NCI-H748 (cell line): Measurements from ENCODE around the gene NUS1.
A peak's percentile ranks its signal among the peaks of the same experiment; 100 is the strongest.
"Not testable (repeated sequence)": the region's sequence is repeated elsewhere in the genome, so short reads cannot be mapped to it uniquely, and the experiment has no call there.

ENCODE experiments used
- DNase-seq: peaks from one replicate; lab custom pipeline; 2025; ENCODE audit not compliant: unreplicated experiment; lab: John Stamatoyannopoulos, UW

Gene NUS1

DNA sequence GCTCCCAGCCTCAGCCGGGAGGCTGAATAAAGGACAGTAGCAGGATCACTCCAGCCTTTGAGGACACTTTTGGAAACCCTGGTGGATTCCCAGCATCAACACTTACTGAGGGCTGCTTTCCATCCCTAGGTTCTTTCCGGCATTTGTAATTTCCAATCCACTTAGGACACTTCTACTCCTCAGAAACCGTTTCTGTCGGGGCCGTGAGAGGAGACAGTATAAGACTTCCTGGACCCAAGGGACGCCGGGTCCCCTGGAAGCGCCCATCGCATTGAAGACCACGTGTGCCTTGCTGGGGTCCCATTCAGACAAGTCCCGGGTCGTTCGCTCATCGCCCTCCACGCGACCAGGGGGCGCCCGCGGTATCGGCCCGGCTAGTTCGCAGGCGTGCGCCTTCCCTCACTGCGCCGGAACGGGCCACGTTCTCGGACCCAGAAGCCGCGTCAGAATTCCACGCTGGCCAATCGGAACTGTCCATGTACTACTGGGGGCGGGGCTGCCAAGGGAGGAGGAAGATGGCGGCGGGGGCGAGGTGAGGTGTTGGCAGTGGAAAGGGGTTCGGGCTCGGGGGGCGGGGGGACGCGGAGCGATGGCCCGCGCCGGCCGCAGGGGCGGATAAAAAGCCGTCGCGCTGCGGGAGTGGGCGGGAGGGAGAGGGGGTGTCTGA, at the start of gene NUS1:
NUS1 (plus strand) TSS at position 479 of the 667 bp plus-strand sequence. CDS start 202 bp downstream, outside the sequence.
- DNase-seq = peak; percentile 98

DNA sequence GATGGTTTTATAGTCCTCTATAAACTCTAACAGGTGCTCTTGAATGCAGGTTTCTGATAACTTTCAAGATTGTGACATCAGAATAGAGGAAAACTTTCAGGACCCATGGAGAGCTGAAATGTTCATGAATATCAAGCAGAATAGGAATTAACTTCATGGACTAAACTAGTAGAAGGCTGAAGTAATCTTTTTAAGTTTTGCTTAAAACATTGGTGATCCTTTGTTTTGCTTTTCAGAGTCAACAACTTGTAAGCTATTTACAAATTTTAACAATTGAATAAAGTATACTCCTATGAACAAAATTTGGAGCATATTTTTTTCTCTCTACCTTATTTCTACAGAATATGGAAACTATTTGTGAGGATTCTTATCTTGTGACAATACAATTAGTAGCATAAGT, 47.7 kb upstream of the NUS1 start:
- no peak for DNase-seq

DNA sequence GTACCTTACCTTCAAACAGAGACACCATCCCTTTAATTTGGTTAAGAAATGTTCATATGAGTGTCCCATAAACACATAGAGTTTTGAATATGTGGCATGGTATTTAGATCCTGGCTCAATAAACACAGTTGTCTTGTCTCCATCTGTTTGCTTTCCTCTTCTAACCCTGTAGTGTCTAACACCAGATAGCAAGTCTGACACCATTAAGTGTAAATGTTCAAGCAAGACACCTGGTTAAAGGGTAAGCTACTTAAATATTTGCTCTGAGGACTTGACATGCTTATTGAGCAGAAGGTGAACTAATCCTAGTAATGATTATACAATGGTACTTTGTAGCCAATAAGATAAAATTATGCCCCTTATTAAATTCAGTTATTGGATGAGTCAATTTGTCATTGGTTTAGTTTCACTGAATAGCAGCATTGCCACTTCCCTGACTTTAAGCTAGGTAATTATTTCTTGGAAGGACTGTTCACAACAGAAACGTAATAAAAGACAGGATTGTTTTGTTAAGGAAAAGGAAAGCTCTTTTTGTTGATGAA, 46.1 kb upstream of the NUS1 start:
- DNase-seq = no peak

DNA sequence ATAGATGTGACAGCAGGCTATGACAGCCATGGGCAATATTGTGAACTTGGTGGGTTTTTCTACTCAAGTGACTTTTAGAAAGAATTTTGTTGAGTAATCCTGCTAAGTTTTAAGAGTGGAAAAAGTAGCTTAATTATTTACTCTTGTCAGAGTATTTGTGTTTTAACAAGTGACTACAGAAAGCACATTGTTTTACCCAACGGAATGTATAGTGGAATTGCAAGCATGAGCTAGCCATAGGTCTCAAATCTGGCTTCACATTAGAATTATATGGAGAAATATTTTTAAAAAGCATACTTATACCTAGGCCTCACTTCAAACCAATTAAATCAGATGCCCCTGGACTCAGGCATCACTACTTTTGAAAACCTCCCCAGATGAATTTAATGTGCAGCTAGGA, 37.5 kb upstream of the NUS1 start:
- DNase-seq = no peak

DNA sequence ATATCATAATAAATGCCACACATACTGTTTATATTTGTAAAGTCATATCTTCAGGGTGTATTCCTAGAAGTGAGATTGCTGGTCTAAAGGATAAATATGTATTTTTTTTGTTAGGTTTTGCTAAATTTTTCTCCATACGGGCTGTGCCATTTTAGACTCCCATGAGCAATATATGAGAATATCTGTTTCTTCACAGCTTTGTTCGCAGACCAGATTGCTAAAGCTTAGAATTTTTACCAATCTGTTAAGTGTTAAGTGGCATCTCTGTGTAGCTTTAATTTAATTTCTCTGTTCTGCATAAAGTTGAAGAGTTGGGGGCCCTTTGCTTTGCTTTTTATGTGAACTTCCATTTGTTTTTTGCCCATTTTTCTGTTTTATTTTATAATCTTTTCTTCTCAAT, 32.3 kb upstream of the NUS1 start:
- DNase-seq = no peak

DNA sequence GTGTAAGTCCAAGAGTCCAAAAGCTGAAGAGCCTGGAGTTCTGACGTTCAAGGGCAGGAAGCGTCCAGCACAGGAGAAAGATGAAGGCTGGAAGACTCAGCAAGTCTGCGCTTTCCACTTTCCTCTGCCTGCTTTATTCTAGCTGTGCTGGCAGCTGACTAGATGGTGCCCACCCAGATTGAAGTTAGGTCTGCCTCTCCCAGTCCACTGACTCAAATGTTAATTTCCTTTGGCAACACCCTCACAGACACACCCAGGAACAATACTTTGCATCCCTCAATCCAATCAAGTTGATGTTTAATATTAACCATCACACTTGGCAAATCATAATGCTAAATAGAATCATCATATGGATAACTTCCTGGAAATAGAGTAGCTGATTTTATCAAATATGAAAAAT, 23.3 kb upstream of the NUS1 start:
- DNase-seq = not testable (repeated sequence)

DNA sequence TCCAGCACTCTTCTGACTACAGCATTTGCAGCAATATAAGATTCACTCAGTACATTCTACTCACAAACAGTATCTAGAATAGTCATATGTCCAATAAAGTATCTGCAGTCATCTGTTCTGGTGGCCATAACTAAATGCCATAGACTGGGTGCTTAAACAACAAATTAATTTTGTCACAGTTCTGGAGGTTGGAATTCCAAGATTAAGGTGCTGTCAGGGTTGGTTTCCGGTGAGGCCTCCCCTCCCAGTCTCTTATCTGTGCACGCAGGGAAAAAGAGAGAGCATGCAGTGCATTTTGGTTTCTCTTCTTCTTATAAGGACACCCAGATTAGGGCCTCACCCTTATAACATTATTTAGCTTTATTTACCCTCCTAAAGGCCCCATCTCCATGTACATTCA, 21.3 kb upstream of the NUS1 start:
- DNase-seq = no peak

DNA sequence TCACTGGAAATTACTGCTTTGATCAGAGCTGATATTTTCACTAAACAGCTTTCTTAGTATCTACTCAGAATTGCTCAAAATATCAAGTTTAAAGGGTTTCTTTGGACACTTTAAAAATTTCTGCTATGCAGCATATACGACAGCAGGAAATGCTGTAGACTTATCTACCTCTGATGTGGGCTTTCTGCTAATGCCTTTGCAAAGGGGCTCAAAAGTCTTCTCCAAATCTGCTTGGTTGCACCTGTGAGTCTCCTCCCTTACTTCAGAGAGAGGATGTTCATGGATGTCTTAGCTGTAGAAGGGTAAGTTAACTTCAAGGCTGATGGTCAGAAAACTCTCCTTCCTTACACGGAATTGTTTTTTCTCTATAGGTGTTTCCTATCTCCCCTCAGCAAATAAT, 19.9 kb upstream of the NUS1 start:
- DNase-seq = no peak

DNA sequence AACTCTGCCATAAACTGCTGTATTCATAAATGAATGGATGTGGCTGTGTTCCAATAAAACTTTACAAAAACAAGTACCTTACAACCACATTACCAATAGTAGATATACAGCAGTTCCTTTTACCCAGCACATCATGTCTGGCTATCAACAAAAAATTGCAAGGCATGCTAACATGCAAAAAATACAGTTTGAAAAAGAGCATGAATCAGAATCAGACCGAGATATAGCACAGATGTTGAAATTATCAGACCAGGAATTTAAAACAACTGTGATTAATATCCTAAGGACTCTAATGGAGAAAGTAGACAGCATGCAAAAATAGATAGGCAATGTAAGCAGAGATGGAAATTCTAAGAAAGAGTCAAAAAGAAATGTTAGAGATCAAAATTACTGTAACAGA, 8.4 kb upstream of the NUS1 start:
- DNase-seq = no peak

DNA sequence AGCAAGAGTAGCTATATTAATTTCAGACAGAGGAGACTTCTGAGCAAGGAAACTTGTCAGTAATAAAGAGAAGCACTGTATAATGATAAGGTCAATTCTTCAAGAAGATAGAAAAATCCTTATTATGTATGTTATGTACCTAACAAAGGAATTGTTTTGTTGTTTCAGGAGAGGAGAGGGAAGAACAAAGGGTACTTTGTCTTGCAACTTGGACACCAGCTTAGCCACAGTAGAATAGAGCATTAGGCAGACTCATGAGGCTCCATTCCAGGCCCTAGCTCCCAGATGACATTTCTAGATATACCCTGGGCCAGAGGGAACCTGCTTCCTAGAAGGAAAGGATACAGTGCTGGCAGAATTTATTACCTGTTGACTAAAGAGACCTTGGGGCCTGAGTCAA, 6.5 kb upstream of the NUS1 start:
- DNase-seq = no peak

DNA sequence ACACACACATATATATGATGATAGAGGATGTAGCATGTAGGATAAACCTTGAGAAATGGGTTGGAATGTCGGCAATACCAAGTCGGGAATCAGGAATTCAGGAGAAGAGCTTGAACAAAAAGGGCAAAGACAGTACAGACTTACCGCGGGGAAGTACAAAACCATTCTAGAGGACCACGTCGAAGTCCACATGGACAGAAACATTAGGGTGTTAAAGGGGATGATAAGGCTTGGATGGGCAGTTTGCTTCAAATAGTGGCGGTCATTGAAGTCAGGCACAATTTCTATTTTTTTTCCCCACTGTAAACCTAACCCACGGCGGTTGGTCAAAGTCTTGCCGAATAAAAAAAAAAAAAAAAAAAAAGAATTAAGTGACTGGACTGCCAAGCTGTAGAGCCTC, 766 bp upstream of the NUS1 start:
- no peak for DNase-seq

DNA sequence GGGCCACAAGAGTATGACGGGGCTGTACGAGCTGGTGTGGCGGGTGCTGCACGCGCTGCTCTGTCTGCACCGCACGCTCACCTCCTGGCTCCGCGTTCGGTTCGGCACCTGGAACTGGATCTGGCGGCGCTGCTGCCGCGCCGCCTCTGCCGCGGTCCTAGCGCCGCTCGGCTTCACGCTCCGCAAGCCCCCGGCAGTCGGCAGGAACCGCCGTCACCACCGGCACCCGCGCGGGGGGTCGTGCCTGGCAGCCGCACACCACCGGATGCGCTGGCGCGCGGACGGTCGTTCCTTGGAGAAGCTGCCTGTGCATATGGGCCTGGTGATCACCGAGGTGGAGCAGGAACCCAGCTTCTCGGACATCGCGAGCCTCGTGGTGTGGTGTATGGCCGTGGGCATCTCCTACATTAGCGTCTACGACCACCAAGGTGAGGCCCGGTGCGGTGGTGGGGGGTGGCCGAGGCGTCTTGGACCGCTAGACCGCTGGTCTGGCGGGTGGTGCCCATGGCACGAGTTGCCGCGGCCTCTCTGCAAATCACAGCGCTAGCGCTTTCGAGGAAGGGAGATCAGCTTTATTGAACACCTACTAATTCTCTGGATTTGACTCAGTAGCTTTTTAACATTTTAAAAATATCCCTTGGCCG, 511 bp downstream of the NUS1 start:
- peak; percentile 12 for DNase-seq

DNA sequence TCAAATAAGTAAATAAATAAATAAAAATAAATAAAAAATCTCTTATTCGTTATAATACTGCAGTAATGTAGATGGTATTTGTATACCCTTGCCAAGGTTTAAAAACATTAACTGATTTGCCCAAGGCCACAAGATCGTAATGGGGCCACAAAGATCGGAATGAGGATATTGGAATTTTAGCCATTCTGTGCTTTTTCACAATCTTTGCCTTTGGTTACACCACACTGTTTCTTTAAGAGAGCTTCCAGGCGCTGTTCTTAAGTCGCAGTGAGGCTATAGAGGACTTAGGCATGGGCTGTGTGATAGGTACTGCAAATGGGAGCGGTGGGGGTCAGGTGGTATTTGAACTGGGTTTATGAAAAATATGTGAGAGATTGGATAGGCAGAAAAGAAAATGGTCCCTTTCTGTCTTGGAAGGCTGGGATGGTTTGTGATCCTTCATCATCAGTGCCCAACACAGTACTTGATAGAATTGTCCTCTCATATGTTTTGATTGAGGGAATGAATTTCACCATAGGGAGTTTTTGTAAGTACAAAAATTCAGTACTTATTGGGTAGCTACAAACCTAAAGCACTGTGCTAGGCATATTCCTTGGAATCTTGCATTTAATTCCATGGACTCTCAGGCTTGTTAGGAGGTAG, 1.4 kb downstream of the NUS1 start:
- no peak for DNase-seq

DNA sequence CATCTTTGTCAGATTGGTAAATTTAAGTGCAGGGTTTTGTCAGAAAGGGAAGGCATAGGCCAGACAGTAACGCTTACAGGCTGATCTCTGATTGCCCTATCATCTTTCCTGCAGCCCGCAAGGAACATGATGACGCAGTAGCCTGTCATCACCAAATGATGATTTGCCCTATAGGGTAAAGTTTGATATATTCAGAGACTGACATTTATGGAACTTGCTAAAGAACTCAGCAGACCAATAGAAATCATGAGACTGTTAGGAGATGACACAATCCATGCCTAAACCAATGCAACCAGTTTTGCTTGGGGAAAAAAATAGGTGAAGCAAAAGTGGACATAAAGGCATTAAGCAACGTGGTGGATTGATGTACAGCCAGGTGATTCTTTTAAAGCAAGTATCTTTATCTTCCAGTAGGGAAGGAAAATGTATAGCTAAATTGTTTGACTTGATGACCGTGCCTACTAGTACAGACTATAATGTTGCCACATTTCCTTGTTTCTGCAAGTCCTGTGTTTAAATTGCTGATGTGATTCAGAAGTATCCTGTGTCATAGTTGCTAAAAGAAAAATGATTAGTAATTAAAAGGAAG, 2.4 kb downstream of the NUS1 start:
- DNase-seq = no peak

DNA sequence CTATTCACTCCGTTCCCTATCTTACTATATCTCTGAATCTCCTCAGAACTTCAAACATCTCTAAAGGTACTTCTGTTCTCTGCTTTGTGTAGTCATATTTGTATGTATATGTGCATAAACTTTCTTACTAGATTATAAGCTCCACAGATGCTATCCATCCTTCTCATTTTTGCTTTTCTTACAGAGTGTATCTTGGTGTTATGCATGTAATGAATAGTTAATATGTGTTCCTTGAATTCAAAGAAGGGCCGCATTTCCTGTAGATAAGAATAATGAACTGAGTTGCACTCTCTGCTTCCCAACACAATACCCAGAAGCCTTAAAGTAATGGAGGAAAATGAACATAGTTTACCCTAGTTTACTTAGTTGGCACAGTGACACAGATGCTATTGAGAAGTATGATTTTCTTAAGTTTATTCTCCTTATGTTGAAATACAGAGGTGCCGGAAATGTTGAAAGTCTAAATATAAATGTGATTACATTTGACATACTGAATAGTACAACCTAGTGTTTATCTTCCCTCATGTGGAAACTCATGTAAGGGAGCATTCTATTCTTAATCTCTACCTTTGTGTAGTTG, 6.0 kb downstream of the NUS1 start:
- no peak for DNase-seq

DNA sequence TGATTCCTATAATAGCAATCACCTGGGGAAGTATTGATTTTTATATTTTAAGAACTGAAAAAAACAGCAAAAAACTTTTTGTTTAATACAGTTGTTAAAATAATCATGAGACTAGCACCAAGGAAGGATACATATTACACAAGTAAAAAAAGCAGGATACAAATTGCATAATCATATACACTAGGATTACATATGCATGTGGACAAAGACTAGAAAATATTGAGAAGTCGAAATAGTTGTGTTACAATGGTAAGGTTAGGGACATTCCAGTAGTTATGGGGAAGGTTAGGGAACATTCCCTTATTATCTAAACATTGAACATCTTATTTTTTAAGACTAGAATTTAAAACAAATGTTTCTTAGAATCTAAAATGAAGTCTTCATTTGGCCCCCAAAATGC, 9.5 kb downstream of the NUS1 start:
- no peak for DNase-seq

DNA sequence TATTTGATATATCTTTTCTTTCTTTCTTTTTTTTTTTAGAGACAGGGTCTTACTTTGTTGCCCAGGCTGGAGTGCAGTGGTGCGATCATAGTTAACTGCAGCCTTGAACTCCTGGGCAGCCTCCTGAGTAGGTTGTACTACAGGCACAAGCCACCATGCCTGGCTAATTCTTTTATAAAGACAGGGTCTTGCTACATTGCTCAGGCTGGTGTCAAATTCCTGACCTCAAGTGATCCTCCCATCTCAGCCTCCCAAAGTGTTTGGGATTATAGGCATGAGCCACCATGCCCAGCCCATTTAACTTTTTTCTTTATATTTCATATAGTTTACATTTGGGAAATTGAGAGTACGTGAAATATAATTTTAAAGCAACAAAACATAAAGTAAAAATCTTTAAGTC, 10.1 kb downstream of the NUS1 start:
- no peak for DNase-seq

DNA sequence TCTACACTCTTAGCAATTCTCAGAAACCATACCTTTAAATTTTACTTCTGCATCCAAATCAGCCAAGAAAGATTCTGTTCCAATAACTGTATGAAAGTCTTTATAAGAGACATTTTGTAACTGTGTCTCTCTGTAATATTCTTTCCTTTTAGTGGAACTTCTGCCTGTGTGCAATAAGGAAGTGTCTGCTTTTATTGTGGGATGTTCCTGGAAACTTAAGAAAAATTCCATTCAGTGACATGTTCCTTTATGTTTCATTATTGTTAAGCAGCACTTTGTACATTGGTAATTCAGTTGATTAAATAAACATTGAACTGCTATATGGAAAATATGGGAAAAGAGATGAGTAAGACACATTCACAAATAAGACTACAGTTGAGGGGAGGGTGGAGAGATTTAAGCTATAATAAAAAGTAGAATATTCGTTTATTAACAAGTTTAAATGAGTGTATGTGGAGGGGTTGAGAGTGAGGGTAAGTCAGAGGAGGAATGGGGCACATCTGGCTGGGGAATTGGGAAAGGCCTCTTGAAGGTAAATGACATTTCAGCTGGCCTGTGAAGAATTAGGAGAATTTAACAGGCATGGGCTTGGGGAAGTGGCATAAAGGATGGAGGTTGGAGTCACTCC, 11.9 kb downstream of the NUS1 start:
- DNase-seq = no peak

DNA sequence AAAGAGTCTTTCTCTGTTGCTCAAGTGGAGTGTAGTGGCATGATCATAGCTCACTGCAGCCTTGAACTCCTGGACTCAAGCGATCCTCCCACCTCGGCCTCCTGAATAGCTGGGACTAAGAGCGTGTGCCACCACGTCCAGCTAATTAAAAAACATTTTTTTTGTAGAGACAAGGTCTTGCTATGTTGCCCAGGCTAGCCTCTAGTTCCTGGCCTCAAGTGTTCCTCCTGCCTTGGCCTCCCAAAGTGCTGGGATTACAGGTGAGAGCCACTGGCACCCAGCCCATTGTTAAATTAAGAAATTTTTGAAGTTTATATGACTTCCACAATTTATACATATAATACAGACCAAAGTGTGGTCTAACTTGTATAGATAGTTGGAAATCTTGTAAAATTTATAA, 14.3 kb downstream of the NUS1 start:
- not testable (repeated sequence) for DNase-seq

DNA sequence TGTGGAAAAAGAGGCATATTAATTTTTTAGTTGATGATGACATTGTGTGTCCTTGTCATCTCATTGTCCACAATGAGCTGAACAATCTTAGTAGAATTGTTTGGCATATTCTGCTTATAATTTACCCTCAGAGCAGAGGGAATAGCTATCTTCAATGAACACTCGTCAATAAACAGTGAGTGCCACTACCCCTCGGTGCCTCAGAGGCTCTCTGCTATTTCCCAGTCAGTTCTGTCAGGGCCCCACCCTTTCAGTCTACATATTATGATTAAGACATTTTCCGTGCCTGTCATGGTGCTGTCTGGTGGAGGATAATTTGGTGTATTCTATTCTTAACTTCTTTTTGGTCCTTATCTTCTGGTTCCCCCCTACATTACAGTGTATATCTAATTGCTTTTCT, 31.2 kb downstream of the NUS1 start:
- no peak for DNase-seq

DNA sequence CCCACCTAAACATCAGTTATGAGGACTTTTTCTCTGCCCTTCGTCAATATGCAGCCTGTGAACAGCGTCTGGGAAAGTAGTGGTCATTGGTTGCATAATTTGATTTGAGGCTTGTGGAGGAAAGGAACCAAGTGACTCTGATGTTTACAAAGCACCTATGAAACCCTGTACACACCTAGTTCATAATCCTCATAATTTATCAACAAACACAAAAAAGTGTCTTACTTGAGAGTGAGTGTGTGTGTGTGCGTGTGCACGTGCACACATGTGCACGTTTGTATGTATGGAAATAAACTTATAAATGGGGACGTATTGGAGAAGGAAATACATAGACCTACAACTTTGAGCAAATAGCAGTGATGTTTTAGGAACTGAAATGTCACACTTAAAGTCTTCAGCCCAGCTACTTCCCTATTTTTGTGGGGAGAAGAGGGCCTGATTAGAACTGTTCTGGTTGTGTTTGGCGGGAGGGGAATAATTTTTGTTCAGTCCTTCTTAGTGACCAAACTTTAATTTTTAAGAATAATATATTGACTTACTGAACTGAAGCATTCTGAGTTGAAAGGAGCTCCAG, 31.8 kb downstream of the NUS1 start:
- DNase-seq = not testable (repeated sequence)
